ENCODE measurements around the gene FCRLA. TPM values are rescaled to one million over a fixed set of nuclear protein-coding genes. Genes with fewer than 3 reads are reported as not detected.

Gene FCRLA
- polyA plus RNA-seq, 2 of the 4 experiments (the other 2 are of a cell fraction) = 0.10 TPM; not detected in 1

GRCh38 chr1:161725908-161726472, 19.0 kb downstream of the FCRLA start:
- FAIRE-seq = no peak
- 5% methylated on average over 32 of the region's 34 CpGs for WGBS (ENCODE audit: missing lambda C conversion rate)
- peak; percentile 60 for DNase-seq (ENCODE audit: low read depth in 1 of 2, low spot score in 1 of 2)
- ATAC-seq = peak; percentile 67 to 77
- peak overlapping the region; percentile 73 for H3K4me3 ChIP-seq
- POLR2A ChIA-PET = interaction anchor here (0.7 to 2.5 kb wide), 7 partner anchors 10 to 336 kb away, joined by 3 to 19 read pairs (median 10); partner anchors contain the start of gene DUSP12
- peak overlapping the region; percentile 90 to 97 for H3K27ac ChIP-seq
- peaks cover 20% of the 10 kb centered on the region; the same call in 2 of the 3 replicates for H3K4me1 ChIP-seq
- CTCF ChIA-PET = interaction anchor here (0.7 to 6.4 kb wide), 10 partner anchors 8 to 155 kb away, joined by 3 to 80 read pairs (median 4); no protein-coding TSS in a partner anchor
- peak overlapping the region; percentile 90 for H3K4me2 ChIP-seq
- TF ChIP-seq NR3C1 (IDR thresholded peaks at IDR 0.05) (no peak), POLR2A (IDR thresholded peaks at IDR 0.05; ENCODE audit: low read length) (peak; percentile 36), TFCP2L1 (CRISPR knock-in tag; IDR thresholded peaks at IDR 0.05) (no peak), KDM5A (IDR thresholded peaks at IDR 0.05) (no peak), MAX (IDR thresholded peaks at IDR 0.05) (peak; percentile 29), CHD4 (IDR thresholded peaks at IDR 0.05; ENCODE audit: borderline replicate concordance) (no peak), ATOH8 (CRISPR knock-in tag; IDR thresholded peaks at IDR 0.05; ENCODE audit: low read depth) (no peak), BHLHE40 (IDR thresholded peaks at IDR 0.05; ENCODE audit: low read depth, low read length) (no peak), MAZ (IDR thresholded peaks at IDR 0.05; ENCODE audit: borderline replicate concordance, low read depth, low read length) (no peak)
- TF ChIP-seq, protein P1, sequence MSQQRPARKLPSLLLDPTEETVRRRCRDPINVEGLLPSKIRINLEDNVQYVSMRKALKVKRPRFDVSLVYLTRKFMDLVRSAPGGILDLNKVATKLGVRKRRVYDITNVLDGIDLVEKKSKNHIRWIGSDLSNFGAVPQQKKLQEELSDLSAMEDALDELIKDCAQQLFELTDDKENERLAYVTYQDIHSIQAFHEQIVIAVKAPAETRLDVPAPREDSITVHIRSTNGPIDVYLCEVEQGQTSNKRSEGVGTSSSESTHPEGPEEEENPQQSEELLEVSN (IDR thresholded peaks at IDR 0.05; ENCODE audit: borderline replicate concordance, low read depth) = peak; percentile 56; the same call in 1 of the 2 replicates
- TF ChIP-seq, protein P2, sequence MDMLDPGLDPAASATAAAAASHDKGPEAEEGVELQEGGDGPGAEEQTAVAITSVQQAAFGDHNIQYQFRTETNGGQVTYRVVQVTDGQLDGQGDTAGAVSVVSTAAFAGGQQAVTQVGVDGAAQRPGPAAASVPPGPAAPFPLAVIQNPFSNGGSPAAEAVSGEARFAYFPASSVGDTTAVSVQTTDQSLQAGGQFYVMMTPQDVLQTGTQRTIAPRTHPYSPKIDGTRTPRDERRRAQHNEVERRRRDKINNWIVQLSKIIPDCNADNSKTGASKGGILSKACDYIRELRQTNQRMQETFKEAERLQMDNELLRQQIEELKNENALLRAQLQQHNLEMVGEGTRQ (IDR thresholded peaks at IDR 0.05) = no peak
- TF ChIP-seq, protein P3, sequence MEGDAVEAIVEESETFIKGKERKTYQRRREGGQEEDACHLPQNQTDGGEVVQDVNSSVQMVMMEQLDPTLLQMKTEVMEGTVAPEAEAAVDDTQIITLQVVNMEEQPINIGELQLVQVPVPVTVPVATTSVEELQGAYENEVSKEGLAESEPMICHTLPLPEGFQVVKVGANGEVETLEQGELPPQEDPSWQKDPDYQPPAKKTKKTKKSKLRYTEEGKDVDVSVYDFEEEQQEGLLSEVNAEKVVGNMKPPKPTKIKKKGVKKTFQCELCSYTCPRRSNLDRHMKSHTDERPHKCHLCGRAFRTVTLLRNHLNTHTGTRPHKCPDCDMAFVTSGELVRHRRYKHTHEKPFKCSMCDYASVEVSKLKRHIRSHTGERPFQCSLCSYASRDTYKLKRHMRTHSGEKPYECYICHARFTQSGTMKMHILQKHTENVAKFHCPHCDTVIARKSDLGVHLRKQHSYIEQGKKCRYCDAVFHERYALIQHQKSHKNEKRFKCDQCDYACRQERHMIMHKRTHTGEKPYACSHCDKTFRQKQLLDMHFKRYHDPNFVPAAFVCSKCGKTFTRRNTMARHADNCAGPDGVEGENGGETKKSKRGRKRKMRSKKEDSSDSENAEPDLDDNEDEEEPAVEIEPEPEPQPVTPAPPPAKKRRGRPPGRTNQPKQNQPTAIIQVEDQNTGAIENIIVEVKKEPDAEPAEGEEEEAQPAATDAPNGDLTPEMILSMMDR (IDR thresholded peaks at IDR 0.05) = no peak; the same call in 2 of the 3 replicates
- no peaks in the 10 kb centered on the region for H3K9me3 ChIP-seq

DNA sequence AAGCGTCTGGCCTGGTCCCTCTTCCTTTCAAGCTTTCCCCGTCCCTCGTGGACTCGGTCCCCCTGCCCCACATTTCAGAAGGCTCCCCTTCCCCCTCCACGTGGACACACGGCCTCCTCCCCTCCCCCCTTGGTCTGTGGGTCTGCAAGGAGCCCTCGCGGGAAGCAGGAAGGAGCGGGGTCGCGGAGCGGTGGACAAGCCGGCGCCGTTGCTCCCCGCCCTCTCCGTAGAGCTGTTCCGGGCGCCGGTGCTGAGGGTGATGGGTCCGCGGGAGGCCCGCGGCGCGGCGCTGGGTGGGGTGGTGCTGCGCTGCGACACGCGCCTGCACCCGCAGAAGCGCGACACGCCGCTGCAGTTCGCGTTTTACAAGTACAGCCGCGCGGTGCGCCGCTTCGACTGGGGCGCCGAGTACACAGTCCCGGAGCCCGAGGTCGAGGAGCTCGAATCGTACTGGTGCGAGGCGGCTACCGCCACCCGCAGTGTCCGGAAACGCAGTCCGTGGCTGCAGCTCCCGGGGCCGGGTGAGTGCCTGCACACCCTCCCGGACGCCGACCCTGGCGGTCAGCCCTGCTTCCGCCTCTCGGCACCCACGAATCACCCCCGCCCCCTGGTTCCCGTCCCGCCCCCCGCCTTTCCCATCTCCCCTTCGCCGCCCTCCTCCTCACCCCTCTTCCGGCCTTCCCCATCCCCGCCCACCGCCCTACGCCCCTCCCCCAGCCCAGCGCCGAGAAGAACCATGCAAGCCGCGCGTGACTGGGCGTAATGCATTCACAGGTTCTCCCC, 19.6 kb downstream of the FCRLA start:
- ChIA-PET CTCF (interaction anchor here (0.7 to 6.4 kb wide), 12 partner anchors 7 to 156 kb away, joined by 3 to 80 read pairs (median 3); partner anchors contain the start of gene ATF6), POLR2A (interaction anchor here (0.7 to 2.5 kb wide), 12 partner anchors 10 to 337 kb away, joined by 3 to 19 read pairs (median 6); partner anchors contain the start of gene DUSP12)
- peak overlapping the region; percentile 90 to 97 for H3K27ac ChIP-seq
- H3K4me2 ChIP-seq = peak overlapping the region; percentile 90
- H3K4me3 ChIP-seq = peak overlapping the region; percentile 73
- ATAC-seq (peak; percentile 82 to 86), FAIRE-seq (no peak), DNase-seq (ENCODE audit: low read depth in 1 of 2, low spot score in 1 of 2) (peak; percentile 76 to 89)
- H3K9me3 ChIP-seq = no peaks in the 10 kb centered on the region
- WGBS (ENCODE audit: missing lambda C conversion rate) = 2% methylated on average over 12 of the region's 83 CpGs
- H3K4me1 ChIP-seq = peaks cover 16% of the 10 kb centered on the region; the same call in 2 of the 3 replicates
- TF ChIP-seq POLR2A (IDR thresholded peaks at IDR 0.05; ENCODE audit: low read length) (peak; percentile 96), REST (IDR thresholded peaks at IDR 0.05) (peak; percentile 41; the same call in 1 of the 2 replicates), ZSCAN20 (CRISPR knock-in tag; IDR thresholded peaks at IDR 0.05) (no peak), RARB (CRISPR knock-in tag; IDR thresholded peaks at IDR 0.05) (no peak), JUN (IDR thresholded peaks at IDR 0.05) (peak; percentile 55 to 79; a peak in 4 of 5 replicates), ESRRA (IDR thresholded peaks at IDR 0.05; ENCODE audit: borderline replicate concordance, low read length) (no peak), FOXS1 (CRISPR knock-in tag; IDR thresholded peaks at IDR 0.05) (no peak), CHD2 (IDR thresholded peaks at IDR 0.05; ENCODE audit: low read length, partially characterized antibody) (peak; percentile 44), MAZ (IDR thresholded peaks at IDR 0.05; ENCODE audit: borderline replicate concordance, low read depth, low read length) (no peak), TP53 (CRISPR knock-in tag; IDR thresholded peaks at IDR 0.05) (no peak), PHF8 (IDR thresholded peaks at IDR 0.05; ENCODE audit: borderline replicate concordance, low read depth) (peak; percentile 50; the same call in 1 of the 2 replicates), FOSB (CRISPR knock-in tag; IDR thresholded peaks at IDR 0.05) (no peak), ZFP36 (IDR thresholded peaks at IDR 0.05; ENCODE audit: borderline replicate concordance, partially characterized antibody) (no peak), MAX (IDR thresholded peaks at IDR 0.05) (peak; percentile 77), HOXA7 (CRISPR knock-in tag; IDR thresholded peaks at IDR 0.05) (no peak)

All from A549 (cell line).